Activated CD8-positive, alpha-beta T cell treated with anti-CD3 and anti-CD28 coated beads, Interleukin-2, amount 10 ng/mL, durations not matched to agents 7 days and 5 days (primary cell): ENCODE data around the gene FBXW11. TPM values are rescaled to one million over a fixed set of nuclear protein-coding genes. Genes with fewer than 3 reads are reported as not detected.

Experiments
- ATAC-seq: fragments of 150-1000 bp; cut with Tn5 transposase; one replicate; pipeline ENCODE4 v1.10.0; 2021; ENCODE audit warnings: moderate library complexity
- CTCF ChIA-PET: fragments of 350-600 bp; sonication (Branson Sonifier 250); formaldehyde crosslinking; loops from one replicate; lab custom pipeline; 2021; ENCODE audit warnings: antibody characterized with exemption; lab: Charles Lee
- POLR2A ChIA-PET: fragments of 350-600 bp; sonication (Branson Sonifier 250); formaldehyde crosslinking; loops from one replicate; lab custom pipeline; 2021; ENCODE audit warnings: antibody characterized with exemption; lab: Charles Lee
- DNase-seq: peaks from one replicate; pipeline ENCODE4 v3.0.0-alpha.2; 2020
- H3K27ac Mint-ChIP-seq: one replicate; pipeline ENCODE4 v1.8.0; 2021; ENCODE audit warnings: mild to moderate bottlenecking, mixed read lengths
- H3K27me3 Mint-ChIP-seq: one replicate; pipeline ENCODE4 v1.8.0; 2021; ENCODE audit warnings: low read depth, mixed read lengths
- H3K36me3 Mint-ChIP-seq: one replicate; pipeline ENCODE4 v1.8.0; 2021; ENCODE audit warnings: low read depth, mixed read lengths
- H3K4me1 Mint-ChIP-seq: one replicate; pipeline ENCODE4 v1.8.0; 2021; ENCODE audit warnings: low read depth, mixed read lengths
- H3K4me3 Mint-ChIP-seq: one replicate; pipeline ENCODE4 v1.8.0; 2021; ENCODE audit warnings: mild to moderate bottlenecking, mixed read lengths
- H3K9me3 Mint-ChIP-seq: one replicate; pipeline ENCODE4 v1.8.0; 2022; ENCODE audit warnings: mixed read lengths; ENCODE audit not compliant: insufficient read depth
- total RNA-seq, 2 experiments: library from RNA; stranded (reverse); gene quantifications; one replicate each; pipeline ENCODE4 v1.2.3, GENCODE V29; 2021

The FBXW11 gene
- total RNA-seq, 2 experiments from 2014 or later: 26.3 to 27.1 TPM

DNA sequence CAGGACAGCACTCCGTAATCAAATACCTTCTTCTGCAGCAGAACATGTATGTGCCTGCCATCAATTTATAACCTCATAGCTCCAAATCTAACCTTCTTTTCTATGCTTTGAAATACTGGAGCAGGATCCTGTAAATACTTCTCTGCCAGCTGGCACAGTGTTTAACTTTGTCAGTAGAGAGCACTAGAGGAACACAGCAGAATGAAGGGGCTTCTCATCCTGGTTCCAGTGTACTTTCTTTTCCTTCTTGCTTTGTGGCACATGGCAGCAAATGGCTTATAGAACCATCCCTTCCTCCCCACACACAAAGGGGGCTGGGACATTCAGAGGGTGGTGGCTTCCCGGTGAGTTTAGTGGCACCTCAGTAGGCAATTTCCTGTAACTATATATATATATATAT lies 3.8 kb upstream of the FBXW11 start:
- H3K4me3 Mint-ChIP-seq: no peak overlapping the region
- peaks cover 18% of the 10 kb centered on the region for H3K4me1 Mint-ChIP-seq
- H3K36me3 Mint-ChIP-seq: peaks cover 5% of the 10 kb centered on the region
- POLR2A ChIA-PET: no interaction called here
- no peak for ATAC-seq
- CTCF ChIA-PET: interaction anchor here (0.8 to 6.0 kb wide), 3 partner anchors 30 to 283 kb away, joined by 3 to 79 read pairs (median 29); no protein-coding TSS in a partner anchor
- no peaks in the 10 kb centered on the region for H3K27me3 Mint-ChIP-seq
- no peak overlapping the region for H3K27ac Mint-ChIP-seq
- H3K9me3 Mint-ChIP-seq: no peaks in the 10 kb centered on the region
- no peak for DNase-seq

DNA sequence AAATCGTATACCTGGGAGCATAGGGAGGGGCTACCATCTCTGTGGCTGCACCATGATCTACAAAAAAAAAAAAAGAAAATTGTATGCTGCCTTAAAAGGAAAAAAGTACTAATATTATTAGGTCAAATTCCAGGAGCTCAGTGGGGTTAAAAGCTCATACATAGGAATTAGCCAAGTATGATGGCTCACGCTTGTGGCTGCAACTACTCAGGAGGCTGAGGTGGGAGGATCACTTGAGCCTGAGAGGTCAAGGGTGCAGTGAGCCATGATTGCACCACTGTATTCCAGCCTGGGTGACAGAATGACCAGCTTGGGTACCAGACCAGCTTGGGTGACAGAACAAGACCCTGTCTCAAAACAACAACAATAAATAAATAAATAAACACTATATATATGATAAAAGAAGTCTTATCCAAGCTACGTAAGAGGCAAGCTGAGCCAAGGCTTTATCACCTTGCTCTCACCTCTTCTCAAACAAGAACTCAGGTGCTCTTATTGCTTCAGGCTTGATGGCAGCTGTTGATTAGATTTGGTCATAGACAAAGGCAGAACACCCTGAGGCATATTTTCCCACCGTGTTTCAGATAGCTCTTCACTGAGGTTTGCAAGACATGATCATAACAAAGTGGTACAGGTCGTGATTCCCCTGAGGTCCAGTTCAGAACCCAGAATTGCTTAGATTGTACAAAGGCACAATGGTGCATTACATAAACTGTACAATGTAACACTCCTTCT lies 3.3 kb upstream of the FBXW11 start:
- Mint-ChIP-seq H3K27ac (no peak overlapping the region), H3K36me3 (peaks cover 10% of the 10 kb centered on the region), H3K9me3 (no peaks in the 10 kb centered on the region), H3K4me3 (no peak overlapping the region), H3K27me3 (no peaks in the 10 kb centered on the region), H3K4me1 (peaks cover 24% of the 10 kb centered on the region)
- no peak for DNase-seq
- ATAC-seq: no peak
- CTCF ChIA-PET: interaction anchor here (0.6 to 6.0 kb wide), 4 partner anchors 18 to 284 kb away, joined by 3 to 79 read pairs (median 16); no protein-coding TSS in a partner anchor
- POLR2A ChIA-PET: interaction anchor here (1.0 kb wide), 1 partner anchor 622 kb away, joined by 3 read pairs; the partner anchor contains the start of gene NPM1

DNA sequence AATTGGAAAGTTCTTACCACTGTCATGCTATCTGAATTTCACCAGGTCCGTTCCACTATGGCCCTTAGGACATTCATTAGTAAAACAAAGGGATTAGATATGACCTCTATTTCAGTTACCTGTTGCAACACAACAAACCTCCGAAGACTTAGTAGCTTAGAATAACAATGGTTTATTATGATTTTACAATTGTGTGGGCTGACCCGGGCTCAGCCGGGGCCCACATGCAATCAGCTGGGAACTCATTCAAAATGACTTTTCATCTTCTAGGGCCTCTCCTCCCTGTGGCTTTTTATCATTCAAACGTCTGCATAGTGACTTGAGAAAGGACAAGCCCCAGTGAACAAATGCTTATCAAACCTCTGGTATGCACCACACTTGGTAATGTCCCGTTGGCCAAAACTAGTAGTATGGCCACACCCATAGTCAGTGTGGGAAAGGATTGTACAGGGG lies 2.3 kb upstream of the FBXW11 start:
- H3K4me3 Mint-ChIP-seq: no peak overlapping the region
- ChIA-PET CTCF (interaction anchor here (0.6 to 6.0 kb wide), 5 partner anchors 19 to 180 kb away, joined by 3 to 79 read pairs (median 24); partner anchors contain the start of gene STK10), POLR2A (interaction anchor here (1.0 kb wide), 1 partner anchor 621 kb away, joined by 3 read pairs; the partner anchor contains the start of gene NPM1)
- no peaks in the 10 kb centered on the region for H3K27me3 Mint-ChIP-seq
- no peak overlapping the region for H3K27ac Mint-ChIP-seq
- no peak for DNase-seq
- H3K4me1 Mint-ChIP-seq: peaks cover 28% of the 10 kb centered on the region
- H3K36me3 Mint-ChIP-seq: peaks cover 11% of the 10 kb centered on the region
- H3K9me3 Mint-ChIP-seq: no peaks in the 10 kb centered on the region
- ATAC-seq: no peak

DNA sequence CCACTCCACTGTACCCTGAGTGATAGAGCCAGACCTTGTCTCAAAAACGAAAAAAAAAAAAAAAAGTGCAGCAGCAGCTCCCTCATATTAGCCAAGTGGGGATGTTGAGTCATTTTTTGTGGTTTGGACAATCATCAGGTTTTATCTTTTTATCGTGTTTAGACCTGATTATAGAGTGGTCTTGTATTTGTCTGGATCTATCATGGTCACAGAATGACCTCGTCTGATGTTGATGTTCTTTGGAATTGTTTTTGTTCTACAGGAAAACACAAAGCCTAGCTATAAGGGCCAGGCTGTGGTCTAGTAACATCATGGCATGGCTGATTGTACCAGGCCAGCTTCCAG lies 1.6 kb upstream of the FBXW11 start:
- Mint-ChIP-seq H3K4me3 (peak overlapping the region; percentile 86), H3K4me1 (peaks cover 34% of the 10 kb centered on the region), H3K36me3 (peaks cover 12% of the 10 kb centered on the region), H3K27me3 (no peaks in the 10 kb centered on the region), H3K9me3 (no peaks in the 10 kb centered on the region), H3K27ac (peak overlapping the region; percentile 92)
- DNase-seq: no peak
- ChIA-PET POLR2A (interaction anchor here (1.9 to 3.2 kb wide), 5 partner anchors 12 to 620 kb away, joined by 9 to 17 read pairs (median 12); partner anchors contain the start of genes NPM1 and STK10), CTCF (interaction anchor here (1.0 to 6.0 kb wide), 9 partner anchors 32 to 181 kb away, joined by 3 to 79 read pairs (median 15); partner anchors contain the start of gene STK10)
- no peak for ATAC-seq

DNA sequence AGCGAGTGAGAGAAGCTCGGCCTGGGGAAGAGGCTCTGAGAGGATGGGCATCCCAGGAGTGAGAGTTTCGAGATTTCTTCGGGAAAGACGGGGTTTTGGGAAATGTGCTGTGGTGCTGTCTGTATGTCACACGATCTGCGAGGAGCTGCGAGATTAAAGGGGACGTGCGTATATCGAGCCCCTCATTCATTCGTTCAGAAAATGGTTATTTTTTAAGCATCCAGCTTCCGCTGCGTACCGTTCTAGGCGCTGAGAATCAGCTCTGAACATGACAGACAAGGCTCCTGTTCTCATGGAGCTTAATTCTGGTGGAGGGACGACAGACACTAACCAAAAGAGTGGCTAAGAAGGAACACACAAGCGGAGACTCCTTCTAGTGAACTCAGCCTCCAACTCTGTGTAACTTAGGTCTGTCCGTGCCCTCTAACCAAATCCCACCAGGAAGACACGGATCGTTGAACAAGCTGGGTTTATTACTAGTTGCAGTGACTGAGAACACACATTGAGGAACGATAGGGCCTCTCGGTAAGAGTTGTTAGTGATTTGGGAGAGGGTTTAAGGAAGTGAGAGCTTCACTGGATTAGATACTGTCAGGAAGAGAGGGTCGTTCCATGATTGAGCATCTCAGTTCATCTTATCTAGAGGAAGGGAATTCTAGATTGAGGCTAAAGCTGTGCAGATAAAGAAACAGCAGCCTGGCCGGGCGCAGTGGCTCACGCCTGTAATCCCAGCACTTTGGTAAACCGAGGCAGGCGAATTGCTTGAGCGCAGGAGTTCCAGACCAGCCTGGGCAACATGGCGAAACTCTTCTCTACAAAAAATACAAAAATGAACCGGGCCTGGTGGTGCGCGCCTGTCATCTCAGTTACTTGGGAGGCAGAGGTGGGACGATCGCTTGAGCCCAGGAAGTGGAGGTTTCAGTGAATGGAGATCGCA lies 1.0 kb upstream of the FBXW11 start:
- peaks cover 38% of the 10 kb centered on the region for H3K4me1 Mint-ChIP-seq

DNA sequence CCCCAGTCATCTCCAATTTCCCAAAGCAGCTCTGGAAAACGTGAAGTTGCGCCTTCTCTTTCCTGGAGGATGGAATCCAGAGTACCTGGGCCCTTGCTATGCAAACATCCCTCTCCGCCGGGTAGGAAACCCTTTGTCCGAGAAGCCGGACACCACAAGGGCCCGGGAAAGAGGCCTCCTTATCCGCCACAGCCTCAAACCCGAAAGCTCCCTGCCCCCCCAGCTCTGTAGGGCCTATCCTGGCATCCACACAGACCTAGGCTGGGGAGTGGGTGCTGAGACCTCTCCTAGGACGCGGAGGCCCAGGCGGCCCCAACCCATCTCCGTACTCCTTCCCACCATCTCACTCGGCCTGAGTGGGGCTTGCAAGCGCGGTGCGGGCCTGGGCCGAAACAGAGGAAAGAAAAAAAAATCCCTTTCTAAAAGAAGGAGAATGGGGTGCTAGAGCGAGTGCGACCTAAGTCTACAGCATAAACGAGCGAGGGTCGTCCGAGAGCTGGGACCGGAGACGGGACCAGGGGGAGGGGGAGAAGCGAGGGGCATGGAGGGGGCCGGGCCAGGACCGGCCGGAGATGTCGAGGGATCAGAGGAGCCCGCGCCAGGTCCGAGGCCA lies 624 bp downstream of the FBXW11 start:
- POLR2A ChIA-PET: interaction anchor here (1.0 to 3.2 kb wide), 10 partner anchors 9 to 288 kb away, joined by 3 to 17 read pairs (median 6); no protein-coding TSS in a partner anchor
- Mint-ChIP-seq H3K9me3 (no peaks in the 10 kb centered on the region), H3K27me3 (no peaks in the 10 kb centered on the region), H3K27ac (peak overlapping the region; percentile 96), H3K4me3 (peak overlapping the region; percentile 86), H3K4me1 (peaks cover 55% of the 10 kb centered on the region), H3K36me3 (peaks cover 18% of the 10 kb centered on the region)
- CTCF ChIA-PET: interaction anchor here (0.7 to 6.0 kb wide), 16 partner anchors 9 to 587 kb away, joined by 3 to 79 read pairs (median 8); partner anchors contain the start of genes FGF18 and STK10
- peak; percentile 3 for ATAC-seq
- peak; percentile 32 for DNase-seq

More for the DNA sequence above, 1.0 kb upstream of the FBXW11 start:
- Mint-ChIP-seq H3K4me3 (peak overlapping the region; percentile 86), H3K9me3 (no peaks in the 10 kb centered on the region), H3K27ac (peak overlapping the region; percentile 92), H3K36me3 (peaks cover 13% of the 10 kb centered on the region), H3K27me3 (no peaks in the 10 kb centered on the region)
- ChIA-PET CTCF (interaction anchor here (0.7 to 6.0 kb wide), 28 partner anchors 11 to 589 kb away, joined by 3 to 79 read pairs (median 5); partner anchors contain the start of genes FGF18 and STK10), POLR2A (interaction anchor here (0.7 to 3.2 kb wide), 22 partner anchors 11 to 619 kb away, joined by 3 to 17 read pairs (median 5); partner anchors contain the start of genes NPM1 and STK10)
- DNase-seq: peak; percentile 46
- peak; percentile 2 for ATAC-seq

DNA sequence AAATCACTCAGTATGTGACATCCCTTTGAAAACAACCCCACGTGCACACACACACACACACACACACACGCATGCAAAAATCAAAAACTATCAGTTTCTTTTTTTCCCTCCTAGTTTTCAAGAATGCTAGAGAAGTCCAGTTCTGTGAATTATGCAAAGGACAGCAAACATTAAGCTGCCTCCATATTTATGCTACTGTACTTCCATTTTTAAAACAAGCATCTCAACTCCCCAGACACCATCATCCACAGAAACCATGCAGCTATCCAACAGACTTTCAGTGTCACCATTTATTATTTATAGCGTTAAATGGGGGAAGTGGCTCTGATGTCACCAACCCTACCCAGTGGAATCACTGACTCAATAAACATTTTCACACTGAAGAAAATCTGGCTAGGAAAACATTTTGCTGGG lies 1.6 kb downstream of the FBXW11 start:
- ChIA-PET POLR2A (interaction anchor here (1.8 to 3.2 kb wide), 2 partner anchors 43 to 63 kb away, joined by 4 to 17 read pairs; no protein-coding TSS in a partner anchor), CTCF (interaction anchor here (1.4 to 6.0 kb wide), 4 partner anchors 9 to 93 kb away, joined by 4 to 79 read pairs (median 20); no protein-coding TSS in a partner anchor)
- peak; percentile 44 for DNase-seq
- H3K4me3 Mint-ChIP-seq: peak overlapping the region; percentile 86
- H3K27ac Mint-ChIP-seq: peak overlapping the region; percentile 96
- ATAC-seq: no peak
- no peaks in the 10 kb centered on the region for H3K27me3 Mint-ChIP-seq
- peaks cover 57% of the 10 kb centered on the region for H3K4me1 Mint-ChIP-seq
- peaks cover 25% of the 10 kb centered on the region for H3K36me3 Mint-ChIP-seq
- no peaks in the 10 kb centered on the region for H3K9me3 Mint-ChIP-seq

DNA sequence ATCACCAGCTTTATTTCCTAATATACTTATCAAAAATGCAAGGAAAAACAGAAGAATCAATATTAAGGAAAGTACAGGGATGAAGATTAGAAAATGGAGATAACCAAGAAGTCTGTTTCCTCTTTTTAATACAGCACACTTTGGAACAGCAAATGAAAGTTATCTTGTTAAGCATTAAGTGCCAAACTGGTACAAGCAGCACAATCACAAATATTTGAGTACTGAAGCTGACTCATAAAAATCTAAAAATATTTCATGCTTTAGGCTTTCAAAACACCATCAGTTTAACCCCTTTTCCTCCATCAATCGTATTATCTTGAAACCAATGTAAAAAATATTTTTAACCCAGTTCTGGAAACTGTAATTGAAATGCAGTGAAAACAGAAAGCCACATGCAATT lies 2.7 kb downstream of the FBXW11 start:
- Mint-ChIP-seq H3K27me3 (no peaks in the 10 kb centered on the region), H3K9me3 (no peaks in the 10 kb centered on the region), H3K4me3 (no peak overlapping the region), H3K4me1 (peaks cover 59% of the 10 kb centered on the region), H3K27ac (no peak overlapping the region), H3K36me3 (peaks cover 25% of the 10 kb centered on the region)
- DNase-seq (no peak), ATAC-seq (no peak)
- ChIA-PET POLR2A (no interaction called here), CTCF (interaction anchor here (0.7 to 1.9 kb wide), 8 partner anchors 7 to 92 kb away, joined by 3 to 10 read pairs (median 3); no protein-coding TSS in a partner anchor)

DNA sequence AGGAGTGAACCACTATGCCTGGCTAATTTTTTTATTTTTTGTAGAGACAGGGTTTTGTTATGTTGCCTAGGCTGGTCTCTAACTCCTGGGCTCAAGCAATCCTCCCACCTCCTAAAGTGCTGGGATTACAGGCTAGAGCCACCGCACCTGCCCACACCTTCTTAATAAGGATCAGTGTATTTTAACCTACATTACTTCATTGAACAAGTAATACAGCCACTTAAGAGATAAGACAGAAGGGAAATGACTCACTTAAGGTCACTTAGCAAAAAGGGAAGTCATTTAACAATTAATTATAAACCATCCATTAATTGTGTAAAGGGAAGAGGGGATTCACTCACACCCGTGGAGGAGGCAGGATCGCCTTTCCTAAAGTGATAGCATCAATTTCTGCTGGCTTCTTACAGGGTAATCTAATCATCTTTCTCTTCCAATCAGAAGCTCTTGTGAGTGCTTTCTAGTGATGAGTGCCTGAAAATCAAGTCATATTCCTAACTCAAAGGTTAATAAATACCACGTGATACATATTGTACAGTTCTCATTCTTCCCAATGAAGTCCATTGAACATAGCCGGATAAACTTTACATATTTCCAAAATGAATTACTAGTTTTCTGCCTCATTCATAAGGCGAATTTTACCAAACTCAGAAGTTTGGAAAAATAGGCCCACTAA lies 3.5 kb downstream of the FBXW11 start:
- peaks cover 56% of the 10 kb centered on the region for H3K4me1 Mint-ChIP-seq
- H3K27ac Mint-ChIP-seq: no peak overlapping the region
- ChIA-PET CTCF (interaction anchor here (0.7 to 1.3 kb wide), 6 partner anchors 9 to 91 kb away, joined by 3 to 9 read pairs (median 3); no protein-coding TSS in a partner anchor), POLR2A (no interaction called here)
- ATAC-seq (no peak), DNase-seq (no peak)
- no peaks in the 10 kb centered on the region for H3K27me3 Mint-ChIP-seq
- peaks cover 25% of the 10 kb centered on the region for H3K36me3 Mint-ChIP-seq
- no peaks in the 10 kb centered on the region for H3K9me3 Mint-ChIP-seq
- H3K4me3 Mint-ChIP-seq: no peak overlapping the region

DNA sequence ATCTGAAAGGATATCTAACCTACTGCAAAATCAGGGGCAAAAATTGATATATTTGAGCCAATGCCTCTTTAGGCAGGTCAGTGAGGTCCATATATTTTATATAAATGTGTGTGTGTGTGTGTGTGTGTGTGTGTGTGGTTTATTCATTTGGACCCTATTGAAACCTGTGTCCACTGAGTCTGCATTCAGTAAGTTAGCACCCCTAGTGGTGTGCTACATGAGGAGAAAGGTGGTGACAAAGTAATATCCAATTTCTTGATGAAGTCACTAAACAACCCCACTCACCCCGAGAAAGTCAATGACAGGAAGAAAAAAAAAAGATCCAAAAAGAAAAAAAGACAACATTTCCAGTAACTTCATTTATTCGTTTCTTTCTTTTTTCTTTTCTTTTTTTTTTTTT lies 4.1 kb downstream of the FBXW11 start:
- ChIA-PET POLR2A (no interaction called here), CTCF (interaction anchor here (0.7 kb wide), 2 partner anchors 71 to 91 kb away, joined by 3 read pairs; no protein-coding TSS in a partner anchor)
- DNase-seq: no peak
- Mint-ChIP-seq H3K4me1 (peaks cover 52% of the 10 kb centered on the region), H3K27me3 (no peaks in the 10 kb centered on the region), H3K4me3 (no peak overlapping the region), H3K27ac (no peak overlapping the region), H3K36me3 (peaks cover 30% of the 10 kb centered on the region), H3K9me3 (no peaks in the 10 kb centered on the region)
- no peak for ATAC-seq
